ENCODE measurements around the gene ERMN. TPM values are rescaled to one million over a fixed set of nuclear protein-coding genes. Genes with fewer than 3 reads are reported as not detected.

Gene ERMN
- total RNA-seq, 4 donors from 2014 or later: 0.39 to 1.2 (median 1.1) TPM

DNA sequence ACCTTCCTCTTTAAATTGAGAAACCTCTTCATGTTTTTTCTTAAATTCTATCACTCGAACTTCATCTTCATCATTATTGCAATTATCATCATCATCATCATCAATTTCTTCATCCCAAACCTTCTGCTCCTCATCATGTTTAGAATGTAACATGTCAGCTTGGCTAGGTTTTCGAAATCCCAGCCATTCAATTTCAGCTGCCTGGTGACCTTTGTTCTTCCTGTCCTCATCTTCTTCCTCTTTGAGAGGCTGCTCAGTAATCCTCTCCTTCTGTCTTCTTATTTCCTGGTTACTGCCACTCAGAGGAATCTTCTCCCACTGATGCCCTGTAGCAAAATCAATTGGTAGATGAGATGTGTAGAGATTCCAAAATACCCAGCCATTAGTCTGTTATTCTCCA, 4.2 kb downstream of the ERMN start:
- WGBS, 2 donors: 80 to 87% methylated on average over 2 of the region's 2 CpGs
- Histone ChIP-seq H3K4me3 (no peak overlapping the region), H3K4me1 (no peaks in the 10 kb centered on the region), H3K9me3 (no peaks in the 10 kb centered on the region), H3K27ac (no peak overlapping the region), H3K36me3 (no peaks in the 10 kb centered on the region), H3K27me3 (no peaks in the 10 kb centered on the region)
- no peak for DNase-seq (ENCODE audit: low spot score in 2 of 2)
- TF ChIP-seq EP300 (IDR thresholded peaks at IDR 0.05) (no peak), POLR2A (IDR thresholded peaks at IDR 0.05) (no peak)
- TF ChIP-seq, protein P1, sequence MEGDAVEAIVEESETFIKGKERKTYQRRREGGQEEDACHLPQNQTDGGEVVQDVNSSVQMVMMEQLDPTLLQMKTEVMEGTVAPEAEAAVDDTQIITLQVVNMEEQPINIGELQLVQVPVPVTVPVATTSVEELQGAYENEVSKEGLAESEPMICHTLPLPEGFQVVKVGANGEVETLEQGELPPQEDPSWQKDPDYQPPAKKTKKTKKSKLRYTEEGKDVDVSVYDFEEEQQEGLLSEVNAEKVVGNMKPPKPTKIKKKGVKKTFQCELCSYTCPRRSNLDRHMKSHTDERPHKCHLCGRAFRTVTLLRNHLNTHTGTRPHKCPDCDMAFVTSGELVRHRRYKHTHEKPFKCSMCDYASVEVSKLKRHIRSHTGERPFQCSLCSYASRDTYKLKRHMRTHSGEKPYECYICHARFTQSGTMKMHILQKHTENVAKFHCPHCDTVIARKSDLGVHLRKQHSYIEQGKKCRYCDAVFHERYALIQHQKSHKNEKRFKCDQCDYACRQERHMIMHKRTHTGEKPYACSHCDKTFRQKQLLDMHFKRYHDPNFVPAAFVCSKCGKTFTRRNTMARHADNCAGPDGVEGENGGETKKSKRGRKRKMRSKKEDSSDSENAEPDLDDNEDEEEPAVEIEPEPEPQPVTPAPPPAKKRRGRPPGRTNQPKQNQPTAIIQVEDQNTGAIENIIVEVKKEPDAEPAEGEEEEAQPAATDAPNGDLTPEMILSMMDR (IDR thresholded peaks at IDR 0.05): no peak

DNA sequence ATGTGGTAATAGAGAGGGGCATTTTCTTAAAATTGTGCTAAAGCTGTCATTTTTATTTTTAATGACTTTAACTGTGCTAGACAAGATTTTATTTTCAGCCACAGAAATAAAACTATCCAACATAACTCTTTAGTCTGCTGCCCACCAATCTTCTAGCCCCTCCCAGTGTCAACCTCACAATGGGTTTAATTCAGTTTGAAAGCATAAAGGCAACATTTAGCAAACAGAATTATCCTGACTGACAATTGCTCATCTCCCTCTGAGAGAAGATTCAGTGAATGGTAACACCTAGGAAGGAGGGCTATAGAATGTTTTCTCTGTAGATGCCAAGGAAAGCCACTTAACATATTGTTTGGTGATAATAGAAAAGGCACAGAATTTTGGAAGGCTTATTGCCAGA, 5.2 kb downstream of the ERMN start:
- DNase-seq (ENCODE audit: low spot score in 2 of 2): no peak
- TF ChIP-seq, protein P1 (IDR thresholded peaks at IDR 0.05): no peak
- no peak for TF ChIP-seq POLR2A (IDR thresholded peaks at IDR 0.05)
- TF ChIP-seq EP300 (IDR thresholded peaks at IDR 0.05): no peak

DNA sequence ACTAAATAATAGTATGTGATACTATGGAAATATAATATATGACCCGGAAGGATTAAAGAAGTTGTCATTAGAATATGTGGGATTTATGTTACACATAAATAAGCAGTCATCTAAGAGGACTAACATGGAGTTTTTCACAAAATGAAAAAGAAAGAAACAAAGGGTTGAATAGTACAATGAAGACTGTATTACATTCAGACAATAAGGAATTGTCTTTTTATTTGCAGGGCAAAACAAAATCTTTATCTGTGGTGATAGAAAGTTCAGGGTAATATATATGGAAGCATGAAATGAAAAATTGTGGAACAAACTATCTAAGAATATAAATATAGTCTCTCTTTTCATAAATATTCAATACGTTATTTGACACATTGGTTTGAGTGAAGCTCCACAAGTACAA, 5.8 kb downstream of the ERMN start:
- WGBS, 2 donors: 63 to 64% methylated on average over 2 of the region's 2 CpGs
- no peak overlapping the region for H3K4me3 ChIP-seq
- DNase-seq (ENCODE audit: low spot score in 2 of 2): no peak
- TF ChIP-seq, protein P1 (IDR thresholded peaks at IDR 0.05): no peak
- TF ChIP-seq POLR2A (IDR thresholded peaks at IDR 0.05) (no peak), EP300 (IDR thresholded peaks at IDR 0.05) (no peak)
- H3K36me3 ChIP-seq: no peaks in the 10 kb centered on the region
- H3K27ac ChIP-seq: no peak overlapping the region
- H3K9me3 ChIP-seq: no peaks in the 10 kb centered on the region
- no peaks in the 10 kb centered on the region for H3K27me3 ChIP-seq
- H3K4me1 ChIP-seq: no peaks in the 10 kb centered on the region

More for the DNA sequence above, 5.2 kb downstream of the ERMN start:
- Histone ChIP-seq H3K27me3 (no peaks in the 10 kb centered on the region), H3K9me3 (no peaks in the 10 kb centered on the region), H3K27ac (no peak overlapping the region), H3K4me3 (no peak overlapping the region), H3K36me3 (no peaks in the 10 kb centered on the region), H3K4me1 (no peaks in the 10 kb centered on the region)

DNA sequence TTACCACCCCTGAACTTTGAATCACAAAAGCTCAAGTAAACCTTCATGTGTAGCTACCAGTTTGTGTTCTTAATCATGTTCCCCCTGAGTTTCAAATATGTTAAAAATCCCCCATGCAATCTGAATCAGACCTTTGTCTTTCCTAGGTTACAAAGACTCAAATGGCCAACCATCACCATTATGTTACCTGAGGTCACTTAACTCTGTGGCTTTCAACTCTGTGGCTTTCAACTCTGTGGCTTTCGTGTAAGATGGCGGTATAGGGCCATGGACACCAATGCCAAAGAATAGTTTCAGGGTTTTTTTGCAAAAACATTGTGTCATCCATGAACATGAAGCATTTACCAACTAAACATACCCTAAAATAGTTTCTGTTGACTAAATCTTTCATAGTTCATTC, 6.7 kb downstream of the ERMN start:
- H3K27ac ChIP-seq: no peak overlapping the region
- TF ChIP-seq, protein P1 (IDR thresholded peaks at IDR 0.05): no peak
- no peak for TF ChIP-seq POLR2A (IDR thresholded peaks at IDR 0.05)
- no peak for TF ChIP-seq EP300 (IDR thresholded peaks at IDR 0.05)
- H3K36me3 ChIP-seq: no peaks in the 10 kb centered on the region
- DNase-seq (ENCODE audit: low spot score in 2 of 2): no peak
- H3K4me3 ChIP-seq: no peak overlapping the region
- H3K27me3 ChIP-seq: no peaks in the 10 kb centered on the region
- no peaks in the 10 kb centered on the region for H3K9me3 ChIP-seq
- no peaks in the 10 kb centered on the region for H3K4me1 ChIP-seq
- 92 to 96% methylated on average over 2 of the region's 2 CpGs for WGBS, 2 donors

DNA sequence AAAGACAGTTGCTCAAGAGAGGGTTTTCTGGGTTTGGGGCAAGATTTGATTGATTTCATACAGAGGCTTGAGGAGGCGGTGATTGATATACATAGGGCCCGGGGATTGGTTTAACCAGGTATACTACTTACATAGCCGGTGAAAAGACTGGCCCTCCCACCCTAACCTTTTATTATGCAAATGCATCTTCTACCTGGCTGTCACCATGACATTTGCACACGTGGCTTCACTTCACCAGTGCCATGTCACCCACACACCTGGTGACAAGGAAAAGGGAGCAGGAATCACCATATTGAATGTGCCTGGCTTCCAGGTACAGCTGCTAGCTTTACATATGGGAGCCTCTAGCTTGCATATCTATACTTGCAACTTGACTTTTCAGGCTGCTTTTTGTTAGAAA, 9.7 kb downstream of the ERMN start:
- H3K36me3 ChIP-seq: no peaks in the 10 kb centered on the region
- WGBS, 2 donors: 75 to 85% methylated on average over 4 of the region's 4 CpGs
- H3K4me3 ChIP-seq: no peak overlapping the region
- H3K27ac ChIP-seq: no peak overlapping the region
- no peaks in the 10 kb centered on the region for H3K9me3 ChIP-seq
- H3K27me3 ChIP-seq: no peaks in the 10 kb centered on the region
- no peaks in the 10 kb centered on the region for H3K4me1 ChIP-seq
- DNase-seq (ENCODE audit: low spot score in 2 of 2): no peak
- TF ChIP-seq, protein P1 (IDR thresholded peaks at IDR 0.05): no peak
- TF ChIP-seq EP300 (IDR thresholded peaks at IDR 0.05) (no peak), POLR2A (IDR thresholded peaks at IDR 0.05) (no peak)
